Mesenchymal stem cell (in vitro differentiated cells and primary cell): Measurements from ENCODE around the gene IL4I1.

Source experiments
- DNase-seq: peaks from one replicate; pipeline ENCODE4 v3.0.0-alpha.2; 2013
- H2AFZ ChIP-seq: one replicate; pipeline ENCODE4 v1.6.1; 2013; ENCODE audit warnings: low read depth, mild to moderate bottlenecking, control low read depth, inconsistent platforms, low read length, moderate library complexity
- H2AK5ac ChIP-seq: 2 replicates; pipeline ENCODE4 v1.6.1; 2013; ENCODE audit warnings: low read length, moderate library complexity, mild to moderate bottlenecking, inconsistent platforms; ENCODE audit not compliant: severe bottlenecking
- H2BK120ac ChIP-seq: one replicate; pipeline ENCODE4 v1.6.1; 2013; ENCODE audit warnings: low read depth, mild to moderate bottlenecking, inconsistent platforms, low read length, moderate library complexity
- H2BK12ac ChIP-seq, 2 experiments: one replicate each; pipeline ENCODE4 v1.6.1; 2013; ENCODE audit warnings: inconsistent platforms in 2 of 2, low read length in 2 of 2, mild to moderate bottlenecking in 2 of 2, moderate library complexity in 2 of 2, control low read depth in 1 of 2
- H2BK15ac ChIP-seq: one replicate; pipeline ENCODE4 v1.6.1; 2013; ENCODE audit warnings: mild to moderate bottlenecking, low read depth, inconsistent platforms; ENCODE audit not compliant: poor library complexity, severe bottlenecking
- H2BK5ac ChIP-seq: 2 replicates; pipeline ENCODE4 v1.6.1; 2013; ENCODE audit warnings: low read depth, mild to moderate bottlenecking, low read length, control low read depth, inconsistent platforms; ENCODE audit not compliant: poor library complexity, severe bottlenecking
- H3K14ac ChIP-seq, 2 experiments: one replicate each; pipeline ENCODE4 v1.6.1; 2013; ENCODE audit warnings: inconsistent platforms in 2 of 2, low read length in 2 of 2, control low read depth in 1 of 2, mild to moderate bottlenecking in 1 of 2, moderate library complexity in 1 of 2
- H3K18ac ChIP-seq, 2 experiments: one replicate each; pipeline ENCODE4 v1.6.1; 2013; ENCODE audit warnings: inconsistent platforms in 2 of 2, low read length in 2 of 2, control low read depth in 1 of 2, low read depth in 1 of 2, mild to moderate bottlenecking in 1 of 2
- H3K23ac ChIP-seq, 2 experiments: one replicate each; pipeline ENCODE4 v1.6.1; 2013; ENCODE audit warnings: inconsistent platforms in 2 of 2, low read length in 2 of 2, mild to moderate bottlenecking in 2 of 2, moderate library complexity in 2 of 2, control low read depth in 1 of 2
- H3K27ac ChIP-seq: 2 replicates; pipeline ENCODE4 v1.5.1; 2013; ENCODE audit warnings: mild to moderate bottlenecking, moderate library complexity, low read length, control low read depth, inconsistent platforms; ENCODE audit not compliant: poor library complexity, severe bottlenecking
- H3K27me3 ChIP-seq, 2 experiments: 2 replicates each; pipeline versions ENCODE4 v1.6.1 to v1.7.0; 2013; ENCODE audit warnings: low read length in 2 of 2, mild to moderate bottlenecking in 2 of 2, moderate library complexity in 2 of 2, control low read depth in 1 of 2, inconsistent platforms in 1 of 2; ENCODE audit not compliant: control insufficient read depth in 1 of 2, insufficient read depth in 1 of 2
- H3K36me3 ChIP-seq, 2 experiments: 2 replicates each; pipeline versions ENCODE4 v1.6.1 to v1.7.0; 2013; ENCODE audit warnings: low read length in 2 of 2, control low read depth in 1 of 2, inconsistent platforms in 1 of 2, low read depth in 1 of 2, mild to moderate bottlenecking in 1 of 2; ENCODE audit not compliant: insufficient read depth in 2 of 2, control insufficient read depth in 1 of 2
- H3K4ac ChIP-seq, 2 experiments: one replicate each; pipeline ENCODE4 v1.6.1; 2013; ENCODE audit warnings: inconsistent platforms in 2 of 2, low read length in 2 of 2, mild to moderate bottlenecking in 2 of 2, moderate library complexity in 2 of 2, control low read depth in 1 of 2, low read depth in 1 of 2
- H3K4me1 ChIP-seq: 2 replicates; pipeline ENCODE4 v1.6.1; 2013; ENCODE audit warnings: low read depth, low read length, control low read depth; ENCODE audit not compliant: control insufficient read depth, insufficient read depth
- H3K4me2 ChIP-seq: 2 replicates; pipeline ENCODE4 v1.6.1; 2013; ENCODE audit warnings: low read length, mild to moderate bottlenecking, inconsistent platforms; ENCODE audit not compliant: poor library complexity, severe bottlenecking
- H3K4me3 ChIP-seq, 2 experiments: 2 replicates each; pipeline versions ENCODE4 v1.5.1 to v1.7.0; 2013; ENCODE audit warnings: low read length in 2 of 2, mild to moderate bottlenecking in 2 of 2, control low read depth in 1 of 2, low read depth in 1 of 2; ENCODE audit not compliant: insufficient read depth in 1 of 2
- H3K79me1 ChIP-seq: replicated peaks from 2 replicates; pipeline ENCODE4 v1.6.1; 2013; ENCODE audit warnings: mild to moderate bottlenecking, control low read depth, low read length, inconsistent platforms; ENCODE audit not compliant: poor library complexity, severe bottlenecking
- H3K9ac ChIP-seq: 2 replicates; pipeline ENCODE4 v1.7.0; 2013; ENCODE audit warnings: mild to moderate bottlenecking, low read length, moderate library complexity
- H3K9me3 ChIP-seq: 2 replicates; pipeline ENCODE4 v1.7.0; 2013; ENCODE audit warnings: mild to moderate bottlenecking, low read length; ENCODE audit not compliant: control insufficient read depth
- H4K8ac ChIP-seq: one replicate; pipeline ENCODE4 v1.6.1; 2013; ENCODE audit warnings: inconsistent platforms, mild to moderate bottlenecking, low read length, moderate library complexity
- H4K91ac ChIP-seq: one replicate; pipeline ENCODE4 v1.6.1; 2013; ENCODE audit warnings: mild to moderate bottlenecking, low read length, inconsistent platforms
- WGBS: methylation state at CpG from one replicate; pipeline ENCODE4 v1.1.7; 2013; ENCODE audit warnings: mixed read lengths; 5-methylcytosine and 5-hydroxymethylcytosine counted together

IL4I1 gene

GRCh38 chr19:49939721-49940481, 43.2 kb upstream of the IL4I1 start:
- no peak overlapping the region for H4K91ac ChIP-seq
- no peak overlapping the region for H3K18ac ChIP-seq
- no peak overlapping the region for H4K8ac ChIP-seq
- H3K23ac ChIP-seq, result no peak overlapping the region
- H2BK12ac ChIP-seq, result no peak overlapping the region
- H3K27me3 ChIP-seq, result peaks cover 0 to 49% of the 10 kb centered on the region in 2 experiments
- H3K4me1 ChIP-seq, result peaks cover 6% of the 10 kb centered on the region
- WGBS, result 70% methylated on average over 7 of the region's 7 CpGs
- no peak for DNase-seq
- H3K14ac ChIP-seq, result peak overlapping the region in 1 of 2 experiments; percentile 66
- no peak overlapping the region for H2AK5ac ChIP-seq
- no peak overlapping the region for H3K9ac ChIP-seq
- no peak overlapping the region for H2AFZ ChIP-seq
- H2BK5ac ChIP-seq, result no peak overlapping the region
- H3K79me1 ChIP-seq, result no peaks in the 10 kb centered on the region
- H2BK120ac ChIP-seq, result no peak overlapping the region
- no peak overlapping the region for H3K4me2 ChIP-seq
- no peak overlapping the region for H3K4ac ChIP-seq
- H3K36me3 ChIP-seq, result no peaks in the 10 kb centered on the region
- no peak overlapping the region for H2BK15ac ChIP-seq
- H3K9me3 ChIP-seq, result no peaks in the 10 kb centered on the region
- H3K4me3 ChIP-seq, result no peak overlapping the region
- no peak overlapping the region for H3K27ac ChIP-seq

DNA sequence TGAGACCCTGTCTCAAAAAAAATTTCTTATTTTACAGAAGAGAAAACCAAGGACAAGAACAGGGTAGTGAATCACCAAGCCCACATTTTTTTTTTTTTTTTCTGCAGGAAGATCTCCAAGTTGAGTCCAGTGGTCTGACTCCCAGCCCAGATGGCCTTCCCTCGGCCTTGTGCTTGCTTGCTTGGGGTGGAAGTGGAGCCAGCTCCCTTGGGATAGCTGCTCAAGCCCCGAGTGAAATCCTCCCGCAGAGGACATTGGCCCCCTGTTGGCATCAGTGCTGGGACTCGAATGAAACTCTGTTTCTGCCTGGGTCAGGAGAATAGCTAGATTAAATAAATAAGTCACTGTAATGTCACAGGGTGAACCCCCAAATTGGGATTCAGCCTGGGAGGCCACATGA, 42.0 kb upstream of the IL4I1 start:
- WGBS, result 87% methylated on average over 4 of the region's 4 CpGs
- Histone ChIP-seq H3K36me3 (peaks cover 0 to 3% of the 10 kb centered on the region in 2 experiments), H3K18ac (no peak overlapping the region), H3K14ac (no peak overlapping the region), H2AFZ (no peak overlapping the region), H3K27ac (no peak overlapping the region), H3K4ac (no peak overlapping the region), H3K79me1 (peaks cover under 1% of the 10 kb centered on the region), H2BK15ac (no peak overlapping the region), H2AK5ac (no peak overlapping the region), H2BK12ac (no peak overlapping the region), H2BK5ac (no peak overlapping the region), H3K27me3 (peaks cover 0 to 40% of the 10 kb centered on the region in 2 experiments), H3K4me3 (no peak overlapping the region), H3K4me2 (no peak overlapping the region), H4K8ac (no peak overlapping the region), H4K91ac (no peak overlapping the region), H3K9ac (no peak overlapping the region), H3K4me1 (peaks cover 6% of the 10 kb centered on the region), H3K9me3 (no peaks in the 10 kb centered on the region), H2BK120ac (no peak overlapping the region), H3K23ac (no peak overlapping the region)
- DNase-seq, result no peak

- Histone ChIP-seq H3K14ac (no peak overlapping the region), H2AK5ac (no peak overlapping the region), H4K91ac (no peak overlapping the region), H2BK120ac (no peak overlapping the region), H2BK5ac (no peak overlapping the region), H3K4ac (no peak overlapping the region), H2AFZ (peak overlapping the region; percentile 61), H3K27me3 (peaks cover 0 to 32% of the 10 kb centered on the region in 2 experiments), H3K4me3 (peak overlapping the region in 1 of 2 experiments; percentile 67), H3K9me3 (no peaks in the 10 kb centered on the region), H3K4me2 (peak overlapping the region; percentile 69), H2BK15ac (no peak overlapping the region), H3K36me3 (peaks cover 7 to 10% of the 10 kb centered on the region in 2 experiments), H3K23ac (peak overlapping the region in 1 of 2 experiments; percentile 23), H3K18ac (no peak overlapping the region), H2BK12ac (no peak overlapping the region), H3K79me1 (peaks cover 5% of the 10 kb centered on the region), H3K27ac (no peak overlapping the region), H4K8ac (no peak overlapping the region), H3K9ac (peak overlapping the region; percentile 65), H3K4me1 (peaks cover 8% of the 10 kb centered on the region)
- DNase-seq, result peak; percentile 66
- WGBS, result 26% methylated on average over 35 of the region's 35 CpGs
Measured at GRCh38 chr19:49937750-49938381, 41.2 kb upstream of the IL4I1 start.

GRCh38 chr19:49936549-49936948, 39.9 kb upstream of the IL4I1 start:
- Histone ChIP-seq H2AK5ac (no peak overlapping the region), H2AFZ (no peak overlapping the region), H3K4me2 (no peak overlapping the region), H3K18ac (no peak overlapping the region), H3K27ac (no peak overlapping the region), H3K9ac (no peak overlapping the region), H3K9me3 (no peaks in the 10 kb centered on the region), H3K4me3 (no peak overlapping the region), H2BK15ac (no peak overlapping the region), H3K36me3 (peaks cover 15% of the 10 kb centered on the region in 2 experiments), H4K91ac (no peak overlapping the region), H3K23ac (no peak overlapping the region), H2BK12ac (no peak overlapping the region), H2BK5ac (no peak overlapping the region), H3K14ac (no peak overlapping the region), H3K4ac (no peak overlapping the region), H2BK120ac (no peak overlapping the region), H3K79me1 (peaks cover 11% of the 10 kb centered on the region), H3K27me3 (peaks cover 0 to 23% of the 10 kb centered on the region in 2 experiments), H3K4me1 (peaks cover 8% of the 10 kb centered on the region), H4K8ac (no peak overlapping the region)
- 77% methylated on average over 5 of the region's 5 CpGs for WGBS
- no peak for DNase-seq
